Progenitor cell of endocrine pancreas (in vitro differentiated cells): ENCODE measurements around the gene OR14A2. TPM values are rescaled to one million over a fixed set of nuclear protein-coding genes. Genes with fewer than 3 reads are reported as not detected.
A peak's percentile ranks its signal among the peaks of the same experiment; 100 is the strongest.
"Not testable (repeated sequence)": the region's sequence is repeated elsewhere in the genome, so short reads cannot be mapped to it uniquely, and the experiment has no call there.

Experiments used
- DNase-seq: peaks from one replicate; pipeline ENCODE4 v3.0.0; 2021; ENCODE audit warnings: low spot score; ENCODE audit not compliant: unreplicated experiment
- H3K27ac Mint-ChIP-seq: 2 replicates; pipeline ENCODE4 v1.8.0; 2021; ENCODE audit warnings: mild to moderate bottlenecking, moderate library complexity, mixed read lengths
- H3K27me3 Mint-ChIP-seq: 2 replicates; pipeline ENCODE4 v1.8.0; 2021; ENCODE audit warnings: mixed read lengths
- H3K36me3 Mint-ChIP-seq: 2 replicates; pipeline ENCODE4 v1.8.0; 2022; ENCODE audit warnings: mixed read lengths; ENCODE audit not compliant: insufficient read depth
- H3K4me1 Mint-ChIP-seq: 2 replicates; pipeline ENCODE4 v1.8.0; 2021; ENCODE audit warnings: low read depth, mixed read lengths
- H3K4me3 Mint-ChIP-seq: 2 replicates; pipeline ENCODE4 v1.8.0; 2021; ENCODE audit warnings: low read depth, mild to moderate bottlenecking, moderate library complexity, mixed read lengths
- H3K9me3 Mint-ChIP-seq: 2 replicates; pipeline ENCODE4 v1.8.0; 2021; ENCODE audit warnings: low read depth, mixed read lengths
- total RNA-seq: library from RNA; stranded (reverse); gene quantifications from 2 replicates; pipeline ENCODE4 v1.2.1, GENCODE V29; 2021
- TF ChIP-seq, protein P1 (sequence below): fragments of 200-600 bp; sonication (generic); IDR thresholded peaks from one replicate; pipeline ENCODE4 v1.5.0; 2021; ENCODE audit warnings: antibody characterized with exemption, mild to moderate bottlenecking; ENCODE audit not compliant: unreplicated experiment

Gene OR14A2
- total RNA-seq, 1 donor from 2014 or later, result not detected

DNA sequence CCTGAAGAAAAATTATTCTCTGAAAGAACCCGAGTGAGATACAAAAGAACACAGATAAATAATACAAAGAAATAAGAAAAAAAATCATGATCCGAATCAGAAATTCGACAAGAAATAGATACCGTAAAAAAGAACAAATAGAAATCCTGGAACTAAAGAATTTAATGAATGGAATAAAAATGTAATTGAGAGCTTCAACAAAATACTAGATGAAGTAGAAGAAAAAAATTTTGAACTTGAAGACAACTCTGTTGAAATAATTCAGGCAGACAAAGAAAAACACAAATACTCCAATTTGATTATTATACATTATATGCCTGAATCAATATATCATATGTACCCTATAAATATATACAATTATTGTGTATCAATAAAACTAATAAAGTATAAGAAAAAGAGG, 26.7 kb downstream of the OR14A2 start:
- no peak for DNase-seq
- H3K36me3 Mint-ChIP-seq, result no peaks in the 10 kb centered on the region
- H3K4me3 Mint-ChIP-seq, result no peak overlapping the region
- peaks cover 2% of the 10 kb centered on the region for H3K4me1 Mint-ChIP-seq
- H3K27me3 Mint-ChIP-seq, result no peaks in the 10 kb centered on the region
- TF ChIP-seq, protein P1, sequence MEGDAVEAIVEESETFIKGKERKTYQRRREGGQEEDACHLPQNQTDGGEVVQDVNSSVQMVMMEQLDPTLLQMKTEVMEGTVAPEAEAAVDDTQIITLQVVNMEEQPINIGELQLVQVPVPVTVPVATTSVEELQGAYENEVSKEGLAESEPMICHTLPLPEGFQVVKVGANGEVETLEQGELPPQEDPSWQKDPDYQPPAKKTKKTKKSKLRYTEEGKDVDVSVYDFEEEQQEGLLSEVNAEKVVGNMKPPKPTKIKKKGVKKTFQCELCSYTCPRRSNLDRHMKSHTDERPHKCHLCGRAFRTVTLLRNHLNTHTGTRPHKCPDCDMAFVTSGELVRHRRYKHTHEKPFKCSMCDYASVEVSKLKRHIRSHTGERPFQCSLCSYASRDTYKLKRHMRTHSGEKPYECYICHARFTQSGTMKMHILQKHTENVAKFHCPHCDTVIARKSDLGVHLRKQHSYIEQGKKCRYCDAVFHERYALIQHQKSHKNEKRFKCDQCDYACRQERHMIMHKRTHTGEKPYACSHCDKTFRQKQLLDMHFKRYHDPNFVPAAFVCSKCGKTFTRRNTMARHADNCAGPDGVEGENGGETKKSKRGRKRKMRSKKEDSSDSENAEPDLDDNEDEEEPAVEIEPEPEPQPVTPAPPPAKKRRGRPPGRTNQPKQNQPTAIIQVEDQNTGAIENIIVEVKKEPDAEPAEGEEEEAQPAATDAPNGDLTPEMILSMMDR, result no peak
- H3K27ac Mint-ChIP-seq, result no peak overlapping the region
- H3K9me3 Mint-ChIP-seq, result peaks cover 18% of the 10 kb centered on the region

DNA sequence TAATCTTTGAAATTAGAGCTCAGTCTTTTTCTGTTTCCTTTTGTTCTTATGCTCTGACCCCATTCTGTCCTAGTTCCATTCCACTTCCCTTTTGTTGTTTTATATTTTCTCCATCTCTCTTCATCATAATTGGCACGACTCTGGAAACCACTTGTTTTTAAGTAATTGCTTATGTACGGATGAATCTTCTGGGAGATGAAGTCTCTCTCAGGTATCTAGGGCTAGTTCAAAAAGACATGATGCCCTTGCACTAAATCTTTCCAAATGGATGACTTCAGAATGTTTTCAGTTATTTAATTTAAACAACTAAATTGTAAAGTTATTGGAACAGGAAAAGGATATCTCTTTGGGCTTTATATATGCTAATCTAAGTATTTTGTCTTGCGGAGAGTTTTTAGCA, 31.4 kb downstream of the OR14A2 start, which contains the start of gene OR6F1:
Gene OR6F1 (minus strand): TSS at position 101 of the 400 bp plus-strand sequence. CDS start 3,891 bp downstream, outside the sequence.
- no peaks in the 10 kb centered on the region for H3K27me3 Mint-ChIP-seq
- TF ChIP-seq, protein P1, result no peak
- H3K4me1 Mint-ChIP-seq, result no peaks in the 10 kb centered on the region
- peaks cover 10% of the 10 kb centered on the region for H3K9me3 Mint-ChIP-seq
- no peaks in the 10 kb centered on the region for H3K36me3 Mint-ChIP-seq
- no peak within 1 kb of the TSS for H3K27ac Mint-ChIP-seq
- H3K4me3 Mint-ChIP-seq, result no peak within 1 kb of the TSS
- DNase-seq, result no peak

DNA sequence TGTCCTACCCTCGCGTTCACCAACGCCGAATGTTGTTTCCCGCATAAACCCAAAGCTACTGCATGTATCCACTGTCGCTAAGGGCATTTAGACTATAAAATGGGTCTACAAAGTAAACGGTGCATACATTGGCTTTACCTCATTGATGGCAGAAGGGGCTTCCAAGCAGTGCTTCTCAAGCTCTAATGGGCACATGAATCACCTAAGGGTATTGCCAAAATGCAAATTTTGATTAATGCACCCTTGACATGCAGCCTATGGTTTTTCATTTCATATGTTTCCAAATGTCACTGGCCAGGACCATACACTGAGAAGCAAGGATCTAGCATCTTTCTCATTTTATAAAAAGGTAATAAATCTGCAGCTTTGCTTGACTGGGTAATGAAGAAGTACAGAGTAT, 34.2 kb downstream of the OR14A2 start:
- no peak for DNase-seq
- Mint-ChIP-seq H3K4me3 (no peak overlapping the region), H3K36me3 (no peaks in the 10 kb centered on the region), H3K27me3 (no peaks in the 10 kb centered on the region), H3K27ac (no peak overlapping the region), H3K9me3 (peaks cover 13% of the 10 kb centered on the region), H3K4me1 (no peaks in the 10 kb centered on the region)
- TF ChIP-seq, protein P1, result no peak

DNA sequence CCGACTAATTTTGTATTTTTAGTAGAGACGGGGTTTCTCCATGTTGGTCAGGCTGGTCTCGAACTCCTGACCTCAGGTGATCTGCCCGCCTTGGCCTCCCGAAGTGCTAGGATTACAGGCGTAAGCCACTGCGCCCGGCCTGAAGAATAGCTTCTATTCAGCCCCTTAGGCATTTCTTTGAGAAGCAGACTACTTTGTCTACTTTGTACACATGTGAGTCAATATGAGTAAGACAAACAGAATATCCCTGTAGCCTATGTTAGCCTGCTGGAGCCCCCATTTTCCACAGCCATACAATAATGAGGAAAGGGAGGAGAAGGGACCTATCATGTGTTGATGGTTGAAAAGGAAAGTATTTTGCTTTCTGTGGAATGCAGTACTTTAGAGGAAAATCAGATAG, 37.3 kb downstream of the OR14A2 start:
- H3K27me3 Mint-ChIP-seq, H3K4me3 Mint-ChIP-seq, H3K27ac Mint-ChIP-seq, H3K36me3 Mint-ChIP-seq, DNase-seq, H3K4me1 Mint-ChIP-seq: not testable (repeated sequence)
- peaks cover 22% of the 10 kb centered on the region for H3K9me3 Mint-ChIP-seq

DNA sequence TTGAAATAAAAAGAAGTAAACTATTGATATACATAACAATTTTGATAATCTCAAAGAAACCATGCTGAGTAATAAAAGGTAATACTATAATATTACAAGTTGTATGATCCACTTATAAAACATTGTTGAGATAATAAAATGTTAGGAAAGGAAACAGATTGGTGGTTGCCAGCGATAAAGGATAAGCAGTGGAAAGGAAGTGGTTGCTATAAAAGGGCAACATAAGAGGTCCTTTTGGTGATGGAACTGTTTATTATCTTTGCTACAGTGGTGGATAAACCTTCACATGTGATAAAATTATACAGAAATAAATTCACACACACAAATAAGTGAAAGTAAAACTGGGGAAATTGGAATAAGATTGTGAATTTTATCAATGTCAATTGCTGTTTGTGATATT, 46.6 kb downstream of the OR14A2 start:
- Mint-ChIP-seq H3K27ac (no peak overlapping the region), H3K36me3 (no peaks in the 10 kb centered on the region), H3K27me3 (no peaks in the 10 kb centered on the region), H3K4me3 (no peak overlapping the region), H3K9me3 (peaks cover 30% of the 10 kb centered on the region), H3K4me1 (no peaks in the 10 kb centered on the region)
- DNase-seq, result no peak
- TF ChIP-seq, protein P1, result no peak

DNA sequence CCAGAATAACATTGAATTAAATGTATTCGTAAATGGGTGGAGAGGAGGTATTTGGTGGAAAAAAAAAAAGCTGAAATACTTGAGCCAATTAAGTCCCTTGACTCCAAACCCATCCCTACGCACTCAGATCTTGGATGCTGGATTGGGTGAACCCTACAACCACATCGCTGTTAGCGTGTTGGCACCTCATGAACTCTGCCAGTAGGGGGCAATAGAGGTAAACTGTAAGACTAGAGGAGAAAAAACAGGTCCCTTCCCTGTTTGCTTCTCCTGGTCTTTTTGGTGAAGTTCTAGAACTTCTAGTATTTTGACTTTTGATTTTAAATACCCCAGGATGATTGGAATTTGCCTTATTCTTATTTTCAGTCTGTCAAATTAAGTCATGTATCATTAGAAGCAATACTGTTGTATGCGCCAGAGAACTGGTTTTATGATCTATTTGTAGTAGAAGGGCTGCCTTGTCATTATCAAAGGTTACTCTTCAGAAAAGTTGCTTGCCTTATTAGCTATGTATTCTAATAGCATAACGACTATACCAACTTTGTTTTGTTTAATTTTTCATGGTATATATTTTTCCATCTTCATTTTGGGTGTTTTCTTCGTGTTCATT, 66.5 kb downstream of the OR14A2 start:
- DNase-seq, result peak; percentile 35
- peaks cover 4% of the 10 kb centered on the region for H3K9me3 Mint-ChIP-seq
- H3K27ac Mint-ChIP-seq, result no peak overlapping the region
- no peaks in the 10 kb centered on the region for H3K36me3 Mint-ChIP-seq
- no peaks in the 10 kb centered on the region for H3K4me1 Mint-ChIP-seq
- TF ChIP-seq, protein P1, result peak; percentile 88
- no peaks in the 10 kb centered on the region for H3K27me3 Mint-ChIP-seq
- no peak overlapping the region for H3K4me3 Mint-ChIP-seq
